NCI-H345 (cell line): ENCODE results near the gene WRNIP1.

Source experiments
- DNase-seq: peaks from one replicate; lab custom pipeline; 2025; lab: John Stamatoyannopoulos, UW

WRNIP1 gene

DNA sequence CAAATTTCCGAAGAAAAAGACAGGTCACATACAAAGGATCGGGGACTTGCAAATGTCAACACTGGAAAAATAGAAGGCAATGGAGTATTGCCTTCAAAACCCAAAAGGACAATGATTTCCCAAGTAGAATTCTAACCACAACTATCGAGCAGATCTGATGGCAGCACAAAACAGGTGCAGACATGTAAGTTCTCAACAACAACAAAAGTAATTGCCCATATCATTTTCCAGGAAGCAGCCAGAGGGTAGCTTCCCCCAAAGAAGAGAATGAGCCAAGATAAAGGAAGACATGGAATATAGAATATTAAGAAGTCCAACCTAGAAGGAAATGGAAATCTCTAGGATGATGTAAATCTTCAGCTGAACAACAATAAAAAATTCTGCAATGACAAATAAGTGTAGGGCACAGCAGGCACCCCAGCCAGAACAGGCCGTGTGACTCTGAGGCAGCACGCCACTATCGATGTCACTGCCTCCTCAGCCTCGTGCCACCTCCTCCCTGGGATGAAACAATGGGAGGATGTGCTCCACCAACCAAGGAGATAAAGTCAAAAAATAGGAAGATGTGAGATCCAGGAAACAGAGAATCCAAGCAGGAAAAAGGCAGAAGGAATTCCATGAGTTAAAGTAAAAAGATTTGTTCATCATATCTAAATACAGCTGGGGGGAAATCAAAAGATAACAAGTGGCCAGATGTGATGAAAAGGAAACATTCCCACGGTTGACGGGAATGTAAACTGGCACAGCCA is 42.3 kb downstream of the WRNIP1 start:
- DNase-seq: no peak

GRCh38 chr6:2809015-2809414 is 43.8 kb downstream of the WRNIP1 start:
- no peak for DNase-seq

DNA sequence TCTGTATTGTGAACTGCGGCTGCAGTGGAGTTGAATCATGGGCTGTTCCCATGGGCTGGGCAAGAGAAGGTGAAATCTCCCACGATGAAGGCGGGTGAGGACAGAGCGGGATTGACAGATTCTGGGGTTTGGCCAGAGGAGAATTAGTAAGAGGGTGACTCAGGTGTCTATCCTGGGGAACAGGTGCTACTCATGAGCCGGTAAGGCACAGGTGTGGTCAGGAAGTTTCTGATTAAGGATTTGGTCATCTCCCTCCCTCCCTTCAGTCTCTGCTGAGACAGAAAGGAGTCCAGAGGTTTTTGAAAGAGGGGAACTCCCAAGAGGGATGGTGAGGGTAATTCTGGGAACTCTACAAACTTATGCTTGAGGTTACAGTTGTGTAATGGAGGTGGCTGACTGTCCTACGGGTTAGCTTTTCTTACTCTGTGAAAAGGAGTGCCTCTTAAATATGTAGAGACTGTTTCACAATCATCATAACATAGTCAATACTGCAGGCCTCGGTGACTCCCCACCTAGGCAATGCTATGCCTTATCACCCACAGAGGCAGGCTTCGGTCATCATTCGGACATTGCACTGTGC is 45.0 kb downstream of the WRNIP1 start:
- DNase-seq: no peak

- DNase-seq: no peak
These were observed 47.5 kb downstream of the WRNIP1 start for GRCh38 chr6:2812695-2813094.

DNA sequence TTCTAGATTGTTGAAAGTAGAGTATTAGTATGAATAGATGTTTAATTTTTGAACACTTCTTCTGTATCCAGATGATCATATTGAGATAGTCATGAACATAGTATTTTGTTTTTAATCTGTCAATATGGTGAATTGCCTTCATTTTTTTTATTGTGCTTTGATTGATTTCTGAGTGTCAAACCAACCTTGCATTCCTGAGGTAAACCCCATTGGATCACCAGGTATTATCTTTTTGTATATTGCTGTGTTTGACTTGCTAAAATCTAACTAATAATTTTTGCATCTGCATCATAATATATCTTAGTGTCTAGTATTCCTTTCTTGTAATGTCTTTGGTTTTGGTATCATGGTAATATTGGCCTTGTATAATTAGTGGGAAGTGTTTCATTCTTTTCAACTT is 51.0 kb downstream of the WRNIP1 start:
- DNase-seq: no peak

DNA sequence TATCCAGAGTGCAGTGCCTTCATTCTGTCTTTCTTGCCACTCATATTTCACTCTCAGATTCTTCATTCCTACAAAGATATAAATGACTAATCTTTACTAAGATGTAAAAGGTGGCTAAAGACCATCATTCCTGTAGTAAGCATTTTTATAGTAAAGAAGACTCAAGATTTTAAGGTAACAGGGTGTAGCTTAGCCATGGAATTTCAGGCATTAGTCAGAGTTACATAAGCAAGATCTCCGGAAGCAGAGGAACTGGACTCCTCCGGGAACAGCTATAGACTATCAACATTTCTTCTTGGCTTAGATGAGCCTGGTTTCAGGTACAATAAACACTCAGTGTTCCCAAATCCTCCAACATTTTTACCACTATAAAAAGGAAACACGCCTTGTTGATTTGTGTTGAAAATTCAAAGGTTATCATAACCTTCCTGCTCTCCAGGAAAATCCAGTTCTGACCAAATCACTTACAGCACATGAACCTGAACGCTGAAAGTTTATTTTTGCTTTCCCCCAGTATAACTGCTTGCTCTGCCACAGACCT is 52.8 kb downstream of the WRNIP1 start:
- DNase-seq: no peak

DNA sequence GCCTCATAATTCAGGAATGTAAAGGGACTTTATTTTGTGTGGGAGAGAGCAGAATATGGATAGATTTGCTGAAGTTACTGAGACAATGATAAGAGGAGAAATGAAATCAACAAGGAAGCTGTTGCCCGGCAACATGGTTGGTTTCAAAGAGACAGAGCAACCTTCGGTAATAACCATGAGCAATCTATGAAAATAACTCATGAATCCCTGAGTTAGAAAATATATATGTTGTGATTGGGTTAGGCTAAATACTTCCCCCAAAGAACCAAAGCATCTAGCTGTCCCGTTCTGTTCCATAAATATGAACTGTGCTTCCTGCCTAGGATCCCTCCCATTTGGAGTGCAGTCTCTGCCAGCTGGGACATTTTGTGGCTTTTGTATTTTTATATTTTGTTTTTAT is 53.4 kb downstream of the WRNIP1 start:
- DNase-seq: no peak

GRCh38 chr6:2819115-2819514 is 53.9 kb downstream of the WRNIP1 start:
- DNase-seq: no peak

DNA sequence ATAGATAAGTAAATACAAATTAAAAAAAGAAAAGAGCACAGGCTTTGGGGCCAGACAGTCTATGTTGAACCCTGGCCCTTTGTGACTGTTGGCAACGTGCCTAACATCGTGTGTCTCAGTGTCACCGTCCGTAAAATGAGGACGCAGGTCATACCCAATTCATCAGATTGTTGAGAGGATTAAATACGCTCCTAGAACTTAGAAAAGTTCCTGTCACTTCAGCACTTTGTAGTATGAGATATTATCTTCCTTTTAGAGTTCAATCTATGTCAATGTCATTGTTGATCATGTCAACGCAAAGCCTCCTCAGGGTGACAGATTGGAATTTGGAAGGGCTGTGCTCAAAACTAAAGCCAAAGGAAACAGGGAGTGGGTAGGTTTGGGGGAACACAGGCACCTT is 54.8 kb downstream of the WRNIP1 start:
- no peak for DNase-seq

- DNase-seq: no peak
These were observed 55.2 kb downstream of the WRNIP1 start for GRCh38 chr6:2820415-2820814.

GRCh38 chr6:2821554-2821953 is 56.4 kb downstream of the WRNIP1 start:
- DNase-seq: no peak

- no peak for DNase-seq
These were observed 58.1 kb downstream of the WRNIP1 start for GRCh38 chr6:2823104-2823850.

GRCh38 chr6:2826131-2826530 is 60.9 kb downstream of the WRNIP1 start:
- no peak for DNase-seq

- DNase-seq: no peak
These were observed 61.9 kb downstream of the WRNIP1 start for GRCh38 chr6:2827142-2827541.

- DNase-seq: no peak
These were observed 63.4 kb downstream of the WRNIP1 start for GRCh38 chr6:2828629-2829028.

GRCh38 chr6:2829253-2829652 is 64.1 kb downstream of the WRNIP1 start:
- DNase-seq: no peak

- DNase-seq: no peak
These were observed 65.0 kb downstream of the WRNIP1 start for GRCh38 chr6:2830183-2830582.

GRCh38 chr6:2831392-2831791 is 66.2 kb downstream of the WRNIP1 start:
- DNase-seq: no peak

DNA sequence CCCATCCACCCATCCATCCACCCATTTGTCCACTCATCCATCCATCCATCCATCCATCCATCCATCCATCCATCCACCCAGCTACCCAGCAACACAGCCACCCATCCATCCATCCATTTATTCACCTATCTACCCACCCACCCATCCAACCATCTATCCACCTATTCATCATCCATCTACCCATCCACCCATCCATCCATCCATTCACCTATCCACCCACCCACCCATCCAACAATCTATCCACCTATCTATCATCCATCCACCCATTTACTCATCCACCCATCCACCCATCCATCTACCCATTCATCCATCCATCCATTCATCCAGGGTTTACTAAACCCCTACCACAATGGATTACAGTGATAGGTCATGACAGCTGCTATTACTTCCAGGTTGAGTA is 69.1 kb downstream of the WRNIP1 start:
- no peak for DNase-seq
